HL-60 (cell line): Measurements from ENCODE around the gene FBXO2.

Source experiments
- DNase-seq, 2 experiments: peaks; one replicate each; pipeline ENCODE4 v3.0.0-alpha.2; 2010 to 2020; ENCODE audit warnings: low read depth in 1 of 2, low spot score in 1 of 2
- H3K27ac ChIP-seq: fragments of 250-450 bp; sonication (Bioruptor Pico); replicated peaks from 2 replicates; pipeline ENCODE4 v1.5.1; 2020; ENCODE audit warnings: mild to moderate bottlenecking, moderate library complexity
- H3K27me3 ChIP-seq: fragments of 250-450 bp; sonication (Bioruptor Pico); 2 replicates; pipeline ENCODE4 v1.5.1; 2021; ENCODE audit warnings: mild to moderate bottlenecking, moderate library complexity; ENCODE audit not compliant: insufficient read depth, poor library complexity, severe bottlenecking
- H3K4me3 ChIP-seq: replicated peaks from 2 replicates; pipeline ENCODE4 v1.5.1; 2011; ENCODE audit warnings: mild to moderate bottlenecking, control low read depth, low read length; ENCODE audit not compliant: insufficient read depth
- CTCF ChIP-seq: IDR thresholded peaks from one replicate; pipeline ENCODE4 v1.5.1; 2011; ENCODE audit warnings: low read length, control low read depth, inconsistent platforms; ENCODE audit not compliant: insufficient read depth
- GABPA ChIP-seq: IDR thresholded peaks from 2 replicates; pipeline ENCODE4 v1.6.1; 2012; ENCODE audit warnings: low read depth
- POLR2AphosphoS5 ChIP-seq: IDR thresholded peaks from 2 replicates; pipeline ENCODE4 v1.6.1; 2012; ENCODE audit warnings: low read depth
- REST ChIP-seq: IDR thresholded peaks from 2 replicates; pipeline ENCODE4 v1.6.1; 2012; ENCODE audit warnings: low read depth; ENCODE audit not compliant: insufficient replicate concordance
- SPI1 ChIP-seq: IDR thresholded peaks from 2 replicates; pipeline ENCODE4 v1.6.1; 2012; ENCODE audit warnings: low read depth, mild to moderate bottlenecking, borderline replicate concordance

Gene FBXO2

GRCh38 chr1:11648039-11648438 is 6.2 kb downstream of the FBXO2 start:
- Histone ChIP-seq H3K27me3 (no peaks in the 10 kb centered on the region), H3K27ac (no peak overlapping the region), H3K4me3 (no peak overlapping the region)
- no peak for DNase-seq
- no peak for TF ChIP-seq SPI1

- Histone ChIP-seq H3K4me3 (no peak overlapping the region), H3K27me3 (no peaks in the 10 kb centered on the region), H3K27ac (no peak overlapping the region)
- TF ChIP-seq GABPA = no peak
- TF ChIP-seq CTCF = no peak
- no peak for TF ChIP-seq SPI1
- no peak for TF ChIP-seq POLR2AphosphoS5
- no peak for TF ChIP-seq REST
- no peak for DNase-seq
Measured at GRCh38 chr1:11647333-11647732, 6.9 kb downstream of the FBXO2 start.

DNA sequence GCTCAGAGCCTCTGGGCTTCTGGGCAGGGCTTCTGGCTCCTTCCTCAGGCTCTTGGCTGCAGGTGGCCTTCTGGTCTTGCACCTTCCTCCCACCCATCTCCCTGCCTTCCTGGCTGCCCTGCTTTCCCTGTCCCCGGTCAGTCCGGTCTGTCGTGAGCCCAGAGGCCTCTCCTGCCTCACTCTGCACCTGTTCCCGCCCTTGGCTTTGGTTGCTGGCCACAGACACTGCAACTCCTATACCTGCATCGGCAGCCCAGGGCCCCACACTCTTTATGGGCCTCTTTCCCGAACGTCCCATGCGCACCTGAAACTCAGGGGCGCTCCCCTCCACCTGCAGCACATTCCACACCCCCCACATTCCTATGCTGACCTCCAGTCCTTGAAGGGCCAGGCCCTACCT is 7.9 kb downstream of the FBXO2 start:
- DNase-seq = no peak
- H3K27me3 ChIP-seq = no peaks in the 10 kb centered on the region

More for the DNA sequence above, 7.9 kb downstream of the FBXO2 start:
- no peak for TF ChIP-seq CTCF
- no peak for TF ChIP-seq SPI1
- TF ChIP-seq REST = no peak
- no peak for TF ChIP-seq POLR2AphosphoS5
- TF ChIP-seq GABPA = no peak
- H3K27ac ChIP-seq = no peak overlapping the region
- no peak overlapping the region for H3K4me3 ChIP-seq
